NCI-H2196 treated with DMSO at 0.1 percent for 48 hours (cell line): ENCODE data around the gene MTPN.

Source experiments
- DNase-seq: peaks from one replicate; lab custom pipeline; 2025; ENCODE audit not compliant: unreplicated experiment; lab: John Stamatoyannopoulos, UW

The MTPN gene

GRCh38 chr7:135990258-135990657, 13.1 kb upstream of the MTPN start:
- DNase-seq, result no peak

- DNase-seq, result no peak
These were observed 4.9 kb upstream of the MTPN start for GRCh38 chr7:135981958-135982646.

- no peak for DNase-seq
These were observed 3.6 kb upstream of the MTPN start for GRCh38 chr7:135980665-135981180.

- no peak for DNase-seq
These were observed 2.9 kb upstream of the MTPN start for GRCh38 chr7:135980012-135980551.

- DNase-seq, result no peak
These were observed 2.4 kb upstream of the MTPN start for GRCh38 chr7:135979471-135980011.

GRCh38 chr7:135978624-135979023, 1.5 kb upstream of the MTPN start:
- no peak for DNase-seq

- no peak for DNase-seq
These were observed 545 bp upstream of the MTPN start for GRCh38 chr7:135977742-135978066.

- no peak for DNase-seq
These were observed 700 bp downstream of the MTPN start for GRCh38 chr7:135976312-135977006.

- no peak for DNase-seq
These were observed 2.0 kb downstream of the MTPN start for GRCh38 chr7:135975166-135975565.

- no peak for DNase-seq
These were observed 2.5 kb downstream of the MTPN start for GRCh38 chr7:135974667-135975066.

- no peak for DNase-seq
These were observed 5.8 kb downstream of the MTPN start for GRCh38 chr7:135971366-135971725.

- no peak for DNase-seq
These were observed 6.3 kb downstream of the MTPN start for GRCh38 chr7:135970682-135971365.

- no peak for DNase-seq
These were observed 7.1 kb downstream of the MTPN start for GRCh38 chr7:135970045-135970444.

GRCh38 chr7:135966341-135967043, 10.7 kb downstream of the MTPN start:
- no peak for DNase-seq

GRCh38 chr7:135965602-135966001, 11.6 kb downstream of the MTPN start:
- DNase-seq, result no peak

- DNase-seq, result no peak
These were observed 12.4 kb downstream of the MTPN start for GRCh38 chr7:135964791-135965190.

GRCh38 chr7:135964274-135964673, 12.9 kb downstream of the MTPN start:
- DNase-seq, result no peak

- DNase-seq, result no peak
These were observed 14.4 kb downstream of the MTPN start for GRCh38 chr7:135962802-135963201.

GRCh38 chr7:135960709-135961451, 16.3 kb downstream of the MTPN start:
- DNase-seq, result no peak

GRCh38 chr7:135959646-135960363, 17.4 kb downstream of the MTPN start:
- no peak for DNase-seq
